Loucy (cell line): Measurements from ENCODE around the gene DAPK1.

Source experiments
- H2AFZ ChIP-seq: fragments of 200-600 bp; sonication (generic); 2 replicates; pipeline ENCODE4 v1.6.0; 2016; ENCODE audit warnings: antibody characterized with exemption, mild to moderate bottlenecking, low read length, moderate library complexity
- H3F3A ChIP-seq: fragments of 200-600 bp; 2 replicates; pipeline ENCODE4 v1.6.0; 2016; ENCODE audit warnings: antibody characterized with exemption, low read depth, mild to moderate bottlenecking
- H3K27me3 ChIP-seq: fragments of 200-600 bp; sonication (generic); 2 replicates; pipeline ENCODE4 v1.6.1; 2014; ENCODE audit warnings: low read length, mild to moderate bottlenecking; ENCODE audit not compliant: insufficient read depth, poor library complexity, severe bottlenecking
- H3K36me3 ChIP-seq: fragments of 200-600 bp; sonication (generic); 2 replicates; pipeline ENCODE4 v1.6.1; 2016; ENCODE audit warnings: low read length; ENCODE audit not compliant: insufficient read depth
- H3K4me1 ChIP-seq: fragments of 200-600 bp; sonication (generic); 2 replicates; pipeline ENCODE4 v1.5.1; 2014; ENCODE audit warnings: low read length, mild to moderate bottlenecking; ENCODE audit not compliant: insufficient read depth, poor library complexity, severe bottlenecking
- H3K4me2 ChIP-seq: fragments of 200-600 bp; sonication (generic); 2 replicates; pipeline ENCODE4 v1.6.0; 2014; ENCODE audit warnings: antibody characterized with exemption, low read length, low read depth, mild to moderate bottlenecking; ENCODE audit not compliant: poor library complexity, severe bottlenecking
- H3K4me3 ChIP-seq: fragments of 200-600 bp; sonication (generic); 2 replicates; pipeline ENCODE4 v1.5.1; 2014; ENCODE audit warnings: low read length, mild to moderate bottlenecking, mixed read lengths; ENCODE audit not compliant: poor library complexity, severe bottlenecking
- H3K79me2 ChIP-seq: fragments of 200-600 bp; sonication (generic); 2 replicates; pipeline ENCODE4 v1.6.1; 2014; ENCODE audit warnings: low read length; ENCODE audit not compliant: insufficient read depth
- H3K9ac ChIP-seq: fragments of 200-600 bp; sonication (generic); 2 replicates; pipeline ENCODE4 v1.6.0; 2014; ENCODE audit warnings: mild to moderate bottlenecking, low read depth, low read length, moderate library complexity; ENCODE audit not compliant: poor library complexity, severe bottlenecking
- H3K9me2 ChIP-seq: fragments of 200-600 bp; sonication (generic); replicated peaks from 2 replicates; pipeline ENCODE4 v1.6.1; 2016; ENCODE audit warnings: low read depth, low read length, mixed read lengths
- H3K9me3 ChIP-seq: fragments of 200-600 bp; sonication (generic); 2 replicates; pipeline ENCODE4 v1.6.1; 2014; ENCODE audit warnings: mild to moderate bottlenecking, antibody characterized with exemption, low read length, low read depth; ENCODE audit not compliant: insufficient read depth
- H4K20me1 ChIP-seq: fragments of 200-600 bp; sonication (generic); 2 replicates; pipeline ENCODE4 v1.6.0; 2014; ENCODE audit warnings: antibody characterized with exemption, low read length, mild to moderate bottlenecking; ENCODE audit not compliant: insufficient read depth, poor library complexity, severe bottlenecking
- CTCF ChIP-seq: fragments of 200-600 bp; sonication (generic); conservative IDR thresholded peaks from 2 replicates; pipeline ENCODE4 v1.5.1; 2014; ENCODE audit warnings: mild to moderate bottlenecking, antibody characterized with exemption, low read length
- EZH2phosphoT487 ChIP-seq: fragments of 200-600 bp; IDR thresholded peaks from 2 replicates; pipeline ENCODE4 v1.6.1; 2018; ENCODE audit warnings: antibody characterized with exemption, mild to moderate bottlenecking, moderate library complexity, borderline replicate concordance

Gene DAPK1

GRCh38 chr9:87551772-87552217, 54.1 kb downstream of the DAPK1 start:
- Histone ChIP-seq H3K79me2 (peaks cover 1% of the 10 kb centered on the region; the same call in 1 of the 2 replicates), H4K20me1 (no peaks in the 10 kb centered on the region), H3K4me3 (no peak overlapping the region), H3K4me1 (peaks cover 5% of the 10 kb centered on the region), H2AFZ (no peak overlapping the region), H3K27me3 (no peaks in the 10 kb centered on the region), H3K4me2 (no peak overlapping the region), H3K9me2 (no peaks in the 10 kb centered on the region), H3K36me3 (no peaks in the 10 kb centered on the region), H3K9ac (no peak overlapping the region), H3F3A (no peaks in the 10 kb centered on the region), H3K9me3 (no peaks in the 10 kb centered on the region)
- TF ChIP-seq EZH2phosphoT487 (no peak), CTCF (no peak)

- Histone ChIP-seq H4K20me1 (no peaks in the 10 kb centered on the region), H3K27me3 (no peaks in the 10 kb centered on the region), H3K4me3 (no peak overlapping the region), H3K9ac (no peak overlapping the region), H2AFZ (no peak overlapping the region), H3K79me2 (peaks cover 5% of the 10 kb centered on the region; the same call in 1 of the 2 replicates), H3F3A (no peaks in the 10 kb centered on the region), H3K4me2 (no peak overlapping the region), H3K4me1 (peaks cover 9% of the 10 kb centered on the region), H3K9me2 (no peaks in the 10 kb centered on the region), H3K9me3 (no peaks in the 10 kb centered on the region), H3K36me3 (no peaks in the 10 kb centered on the region)
- TF ChIP-seq CTCF (no peak), EZH2phosphoT487 (no peak)
Measured at GRCh38 chr9:87554171-87554910, 56.7 kb downstream of the DAPK1 start.

GRCh38 chr9:87554976-87555375, 57.3 kb downstream of the DAPK1 start:
- H3K9me2 ChIP-seq = no peaks in the 10 kb centered on the region
- H3K36me3 ChIP-seq = no peaks in the 10 kb centered on the region
- peaks cover 5% of the 10 kb centered on the region; the same call in 1 of the 2 replicates for H3K79me2 ChIP-seq
- no peaks in the 10 kb centered on the region for H4K20me1 ChIP-seq
- H2AFZ ChIP-seq = no peak overlapping the region
- H3K4me2 ChIP-seq = no peak overlapping the region
- no peak overlapping the region for H3K4me3 ChIP-seq
- H3F3A ChIP-seq = no peaks in the 10 kb centered on the region
- H3K27me3 ChIP-seq = no peaks in the 10 kb centered on the region
- H3K4me1 ChIP-seq = peaks cover 9% of the 10 kb centered on the region
- no peaks in the 10 kb centered on the region for H3K9me3 ChIP-seq
- TF ChIP-seq CTCF (no peak), EZH2phosphoT487 (no peak)
- no peak overlapping the region for H3K9ac ChIP-seq
